WTC11 (cell line): ENCODE data around the gene TBR1. TPM values are rescaled to one million over a fixed set of nuclear protein-coding genes. Genes with fewer than 3 reads are reported as not detected.

Source experiments
- ATAC-seq: fragments of 200-7000 bp; cut with Tn5 transposase; 2 replicates; pipeline ENCODE4 v1.10.0; 2021; ENCODE audit warnings: mild to moderate bottlenecking, moderate library complexity
- CTCF ChIA-PET: fragments of 300-600 bp; sonication (Branson Sonifier 250); formaldehyde crosslinking; loops from one replicate; lab custom pipeline; 2021; ENCODE audit warnings: antibody characterized with exemption; lab: Charles Lee
- POLR2A ChIA-PET: fragments of 350-600 bp; sonication (Branson Sonifier 250); formaldehyde crosslinking; loops from one replicate; lab custom pipeline; 2021; ENCODE audit warnings: antibody characterized with exemption; lab: Charles Lee
- DNase-seq: peaks from one replicate; pipeline ENCODE4 v3.0.0; 2021; ENCODE audit warnings: low spot score
- H3K27ac Mint-ChIP-seq: 2 replicates; pipeline ENCODE4 v1.8.0; 2021; ENCODE audit warnings: mixed read lengths
- H3K27me3 Mint-ChIP-seq: 2 replicates; pipeline ENCODE4 v1.8.0; 2021; ENCODE audit warnings: low read depth, mild to moderate bottlenecking, moderate library complexity, mixed read lengths
- H3K36me3 Mint-ChIP-seq: 2 replicates; pipeline ENCODE4 v1.8.0; 2021; ENCODE audit warnings: mixed read lengths
- H3K4me1 Mint-ChIP-seq: 2 replicates; pipeline ENCODE4 v1.8.0; 2022; ENCODE audit warnings: mixed read lengths
- H3K4me3 Mint-ChIP-seq: 2 replicates; pipeline ENCODE4 v1.8.0; 2021; ENCODE audit warnings: mild to moderate bottlenecking, moderate library complexity, mixed read lengths
- H3K9me3 Mint-ChIP-seq: 2 replicates; pipeline ENCODE4 v1.8.0; 2021; ENCODE audit warnings: mixed read lengths
- ATF3 ChIP-seq: sonication (generic); formaldehyde crosslinking; conservative IDR thresholded peaks from 2 replicates; pipeline ENCODE4 v1.8.1; 2022; ENCODE audit warnings: mild to moderate bottlenecking, missing genetic modification reagents
- CBFB ChIP-seq: sonication (generic); formaldehyde crosslinking; IDR thresholded peaks from 2 replicates; pipeline ENCODE4 v1.8.1; 2022; ENCODE audit warnings: mild to moderate bottlenecking, low read depth, missing genetic modification reagents
- CREM ChIP-seq: sonication (generic); formaldehyde crosslinking; IDR thresholded peaks from 2 replicates; pipeline ENCODE4 v1.8.1; 2022; ENCODE audit warnings: mild to moderate bottlenecking, missing genetic modification reagents, moderate library complexity
- EMX1 ChIP-seq: fragments of 250-450 bp; sonication (Bioruptor Pico); IDR thresholded peaks from 2 replicates; pipeline ENCODE4 v1.8.0; 2021; ENCODE audit warnings: mild to moderate bottlenecking
- ESRRA ChIP-seq: sonication (generic); formaldehyde crosslinking; IDR thresholded peaks from 2 replicates; pipeline ENCODE4 v1.8.1; 2022; ENCODE audit warnings: mild to moderate bottlenecking, missing genetic modification reagents, borderline replicate concordance
- FOXP1 ChIP-seq: sonication (generic); formaldehyde crosslinking; IDR thresholded peaks from 2 replicates; pipeline ENCODE4 v1.8.0; 2022; ENCODE audit warnings: missing genetic modification reagents, mild to moderate bottlenecking, moderate library complexity, borderline replicate concordance
- FOXP4 ChIP-seq: sonication (generic); formaldehyde crosslinking; IDR thresholded peaks from 2 replicates; pipeline ENCODE4 v1.8.0; 2022; ENCODE audit warnings: mild to moderate bottlenecking, missing genetic modification reagents
- GABPB1 ChIP-seq: sonication (generic); formaldehyde crosslinking; IDR thresholded peaks from 2 replicates; pipeline ENCODE4 v1.8.1; 2023; ENCODE audit warnings: mild to moderate bottlenecking, missing genetic modification reagents
- IRF1 ChIP-seq: sonication (generic); formaldehyde crosslinking; IDR thresholded peaks from 2 replicates; pipeline ENCODE4 v1.8.0; 2023; ENCODE audit warnings: missing genetic modification reagents
- IRF2 ChIP-seq: sonication (generic); formaldehyde crosslinking; IDR thresholded peaks from 2 replicates; pipeline ENCODE4 v1.8.0; 2022; ENCODE audit warnings: low read depth, missing genetic modification reagents, borderline replicate concordance
- KAT7 ChIP-seq: sonication (generic); formaldehyde crosslinking; IDR thresholded peaks from 2 replicates; pipeline ENCODE4 v1.8.1; 2023; ENCODE audit warnings: missing genetic modification reagents, mild to moderate bottlenecking, borderline replicate concordance
- MAX ChIP-seq: sonication (generic); formaldehyde crosslinking; IDR thresholded peaks from 2 replicates; pipeline ENCODE4 v1.8.0; 2022; ENCODE audit warnings: mild to moderate bottlenecking, missing genetic modification reagents
- NFATC4 ChIP-seq: fragments of 250-450 bp; sonication (Bioruptor Pico); IDR thresholded peaks from 2 replicates; pipeline ENCODE4 v1.9.0; 2021; ENCODE audit warnings: mild to moderate bottlenecking
- NFE2L1 ChIP-seq: sonication (generic); formaldehyde crosslinking; IDR thresholded peaks from 2 replicates; pipeline ENCODE4 v1.8.1; 2023; ENCODE audit warnings: missing genetic modification reagents
- NFYB ChIP-seq: sonication (generic); formaldehyde crosslinking; conservative IDR thresholded peaks from 2 replicates; pipeline ENCODE4 v1.8.0; 2022; ENCODE audit warnings: low read depth, missing genetic modification reagents
- PRRX2 ChIP-seq: fragments of 250-450 bp; sonication (Bioruptor Pico); IDR thresholded peaks from 2 replicates; pipeline ENCODE4 v1.8.0; 2021; ENCODE audit warnings: mild to moderate bottlenecking
- RELA ChIP-seq: sonication (generic); formaldehyde crosslinking; IDR thresholded peaks from 2 replicates; pipeline ENCODE4 v1.8.1; 2022; ENCODE audit warnings: missing genetic modification reagents, mild to moderate bottlenecking, borderline replicate concordance
- RORB ChIP-seq: fragments of 250-450 bp; sonication (Bioruptor Pico); IDR thresholded peaks from 2 replicates; pipeline ENCODE4 v1.9.0; 2021; ENCODE audit warnings: mild to moderate bottlenecking
- STAT6 ChIP-seq: sonication (generic); formaldehyde crosslinking; conservative IDR thresholded peaks from 2 replicates; pipeline ENCODE4 v1.8.1; 2023; ENCODE audit warnings: mild to moderate bottlenecking, low read depth, missing genetic modification reagents, moderate library complexity
- TEAD1 ChIP-seq: sonication (generic); formaldehyde crosslinking; IDR thresholded peaks from 2 replicates; pipeline ENCODE4 v1.8.0; 2022; ENCODE audit warnings: mild to moderate bottlenecking, missing genetic modification reagents
- TP53 ChIP-seq: sonication (generic); formaldehyde crosslinking; IDR thresholded peaks from 2 replicates; pipeline ENCODE4 v1.8.1; 2023; ENCODE audit warnings: mild to moderate bottlenecking, missing genetic modification reagents
- USF1 ChIP-seq: sonication (generic); formaldehyde crosslinking; IDR thresholded peaks from 2 replicates; pipeline ENCODE4 v1.8.0; 2022; ENCODE audit warnings: mild to moderate bottlenecking, missing genetic modification reagents
- ZNF121 ChIP-seq: sonication (generic); formaldehyde crosslinking; IDR thresholded peaks from 2 replicates; pipeline ENCODE4 v1.8.0; 2023; ENCODE audit warnings: missing genetic modification reagents
- ZNF138 ChIP-seq: sonication (generic); formaldehyde crosslinking; conservative IDR thresholded peaks from 2 replicates; pipeline ENCODE4 v1.8.1; 2022; ENCODE audit warnings: mild to moderate bottlenecking, moderate library complexity, missing genetic modification reagents
- ZNF219 ChIP-seq: sonication (generic); formaldehyde crosslinking; IDR thresholded peaks from 2 replicates; pipeline ENCODE4 v1.8.0; 2023; ENCODE audit warnings: missing genetic modification reagents, mild to moderate bottlenecking, borderline replicate concordance
- ZNF423 ChIP-seq: fragments of 250-450 bp; sonication (Bioruptor Pico); IDR thresholded peaks from 2 replicates; pipeline ENCODE4 v2.1.2; 2022; ENCODE audit warnings: mild to moderate bottlenecking, moderate library complexity
- ZNF512 ChIP-seq: sonication (generic); formaldehyde crosslinking; IDR thresholded peaks from 2 replicates; pipeline ENCODE4 v1.8.1; 2022; ENCODE audit warnings: missing genetic modification reagents, borderline replicate concordance
- total RNA-seq: library from RNA; stranded (reverse); gene quantifications from 3 replicates; pipeline ENCODE4 v1.2.3, GENCODE V29; 2021

The TBR1 gene
- total RNA-seq, 1 experiment from 2014 or later: not detected

GRCh38 chr2:161384864-161385263, 31.2 kb upstream of the TBR1 start:
- ATAC-seq: no peak
- ChIA-PET POLR2A (no interaction called here), CTCF (no interaction called here)
- Mint-ChIP-seq H3K36me3 (no peaks in the 10 kb centered on the region), H3K4me1 (no peaks in the 10 kb centered on the region), H3K27me3 (no peaks in the 10 kb centered on the region), H3K4me3 (no peak overlapping the region), H3K27ac (no peak overlapping the region), H3K9me3 (no peaks in the 10 kb centered on the region)
- no peak for TF ChIP-seq RELA (CRISPR knock-in tag)
- no peak for TF ChIP-seq KAT7 (CRISPR knock-in tag)
- TF ChIP-seq ZNF219 (CRISPR knock-in tag): no peak
- no peak for TF ChIP-seq PRRX2 (CRISPR knock-in tag)
- TF ChIP-seq CBFB (CRISPR knock-in tag): no peak
- TF ChIP-seq IRF2 (CRISPR knock-in tag): no peak
- no peak for TF ChIP-seq NFE2L1 (CRISPR knock-in tag)
- no peak for TF ChIP-seq ZNF138 (CRISPR knock-in tag)
- no peak for TF ChIP-seq GABPB1 (CRISPR knock-in tag)
- no peak for TF ChIP-seq FOXP1 (CRISPR knock-in tag)
- DNase-seq: no peak

- POLR2A ChIA-PET: no interaction called here
- Mint-ChIP-seq H3K4me1 (no peaks in the 10 kb centered on the region), H3K27ac (no peak overlapping the region), H3K27me3 (no peaks in the 10 kb centered on the region), H3K9me3 (no peaks in the 10 kb centered on the region), H3K4me3 (no peak overlapping the region), H3K36me3 (no peaks in the 10 kb centered on the region)
- CTCF ChIA-PET: no interaction called here
- DNase-seq (no peak), ATAC-seq (no peak)
- TF ChIP-seq KAT7 (CRISPR knock-in tag) (no peak), ESRRA (CRISPR knock-in tag) (no peak), RORB (no peak), ZNF138 (CRISPR knock-in tag) (no peak), MAX (CRISPR knock-in tag) (no peak), CREM (CRISPR knock-in tag) (no peak), ZNF121 (no peak), TP53 (CRISPR knock-in tag) (no peak), ATF3 (no peak), ZNF423 (CRISPR knock-in tag) (no peak), NFYB (no peak), USF1 (CRISPR knock-in tag) (no peak), RELA (CRISPR knock-in tag) (no peak), STAT6 (CRISPR knock-in tag) (no peak), TEAD1 (CRISPR knock-in tag) (no peak), ZNF512 (CRISPR knock-in tag) (no peak), EMX1 (CRISPR knock-in tag) (no peak), FOXP4 (CRISPR knock-in tag) (no peak), IRF1 (CRISPR knock-in tag) (no peak), NFATC4 (no peak)
Measured at GRCh38 chr2:161386228-161386824, 29.8 kb upstream of the TBR1 start.
